T-helper 1 cell treated with Interleukin-12 subunit alpha and Interleukin-12 subunit beta and Interleukin-4 antibody, amounts not matched to agents 30 ng/mL and 1 ng/mL, for 36 hours (primary cell): ENCODE measurements around the gene DENND4C. TPM values are rescaled to one million over a fixed set of nuclear protein-coding genes. Genes with fewer than 3 reads are reported as not detected.
"Not testable (repeated sequence)": the region's sequence is repeated elsewhere in the genome, so short reads cannot be mapped to it uniquely, and the experiment has no call there.

Experiments
- intact Hi-C: fragments of 100-400 bp; cut with micrococcal nuclease; formaldehyde crosslinking; loops from one replicate; pipeline ENCODE4 v1.15.1; 2024
- total RNA-seq: library from RNA; stranded (reverse); gene quantifications from 2 replicates; pipeline ENCODE4 v1.2.3, GENCODE V29; 2022

The DENND4C gene
- total RNA-seq, 1 donor from 2014 or later = 44.8 TPM

DNA sequence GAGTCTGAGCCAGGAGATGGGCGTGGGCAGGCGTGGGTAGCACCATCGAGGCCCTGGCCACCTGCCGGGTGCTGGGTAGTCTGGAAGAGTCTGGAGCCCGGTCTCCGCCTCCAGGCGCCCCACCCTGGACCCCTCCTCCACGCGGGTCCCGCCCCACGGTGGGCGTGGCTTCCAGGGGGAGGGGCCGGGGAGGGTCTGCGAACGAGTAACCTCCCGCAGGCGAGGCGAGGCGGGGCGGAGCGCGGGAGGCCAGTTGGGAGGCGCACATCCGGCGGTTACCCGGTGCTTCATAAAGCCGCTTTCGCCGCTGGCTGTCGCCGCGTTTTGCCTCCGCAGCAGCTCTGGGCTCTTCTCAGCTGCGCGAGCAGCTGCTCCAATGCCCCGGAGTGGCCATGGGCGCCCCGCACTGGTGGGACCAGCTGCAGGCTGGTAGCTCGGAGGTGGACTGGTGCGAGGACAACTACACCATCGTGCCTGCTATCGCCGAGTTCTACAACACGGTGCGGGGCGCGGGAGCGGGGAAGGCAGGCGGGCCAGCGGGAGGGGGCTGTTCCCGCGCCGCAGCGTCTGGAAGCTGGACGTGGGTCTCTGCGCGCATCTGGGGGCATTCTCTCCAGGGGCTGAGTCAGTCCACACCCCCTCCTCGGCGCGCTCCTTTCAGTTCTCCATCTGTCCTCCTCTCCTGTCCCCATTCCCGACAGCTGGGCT, 178.4 kb downstream of the DENND4C start, which contains the start of gene ACER2:
ACER2 (plus strand) TSS at position 317 of the 708 bp plus-strand sequence; CDS start at position 393, 76 bp downstream.
- intact Hi-C loops = loop anchor here (1.0 to 10.0 kb wide), 10 partner anchors 29 to 1216 kb away; partner anchors contain the start of genes DENND4C, HAUS6, MLLT3 and PLIN2

DNA sequence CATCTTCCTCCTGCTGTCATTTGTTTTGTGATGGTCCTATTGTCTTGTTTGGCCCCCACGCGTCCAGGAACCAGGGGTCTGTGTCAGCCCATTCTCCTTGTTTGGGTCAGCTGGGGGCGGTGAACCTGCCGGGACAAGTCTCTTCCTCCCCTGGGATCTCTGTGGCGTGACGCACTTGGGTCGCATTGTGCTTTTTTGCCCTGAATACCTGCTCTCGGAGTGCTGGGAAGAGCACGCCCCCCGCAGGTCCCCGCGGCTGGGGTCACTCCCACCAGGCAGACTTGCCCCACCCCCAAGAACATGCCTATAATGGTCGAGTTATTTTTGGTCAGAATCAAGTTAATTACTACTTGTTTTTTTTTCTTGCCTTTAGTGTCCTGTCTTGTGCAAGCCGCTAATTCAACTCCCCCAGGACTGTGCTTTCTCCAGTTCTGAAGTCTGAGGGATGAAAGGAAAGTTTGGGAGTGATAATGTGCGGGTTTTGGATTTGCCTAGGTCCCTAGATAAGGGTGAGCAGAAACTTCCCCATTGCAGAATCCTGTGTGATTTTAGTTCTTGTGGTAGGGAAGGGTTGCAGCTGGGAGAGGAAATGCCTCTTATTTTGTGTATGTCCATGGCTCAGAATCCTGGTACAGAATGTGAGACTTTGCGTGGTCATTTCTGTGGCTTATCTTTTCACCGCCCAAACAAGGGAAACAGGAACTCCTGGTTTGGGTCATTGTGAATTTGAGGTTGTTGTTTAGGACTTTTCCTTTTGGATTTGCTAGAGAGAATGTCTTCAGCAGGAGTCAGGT, 179.1 kb downstream of the DENND4C start:
- intact Hi-C loops = loop anchor here (1.0 to 10.0 kb wide), 4 partner anchors 32 to 1215 kb away; partner anchors contain the start of gene MLLT3

DNA sequence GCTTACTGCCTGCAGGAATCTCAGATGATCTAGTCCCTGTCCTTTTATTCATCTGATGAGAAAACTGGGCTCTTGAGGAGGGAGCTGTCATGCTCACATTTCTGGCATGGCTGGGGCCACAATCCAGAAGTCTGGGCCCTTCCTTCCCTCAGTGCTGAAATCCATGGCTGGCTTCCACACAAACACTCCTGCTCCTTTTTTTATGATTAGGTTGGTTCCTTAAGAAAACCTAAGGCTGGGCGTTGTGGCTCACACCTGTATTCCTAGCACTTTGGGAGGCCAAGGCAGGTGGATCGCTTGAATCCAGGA, 179.7 kb downstream of the DENND4C start:
- intact Hi-C loops = no loop called here

DNA sequence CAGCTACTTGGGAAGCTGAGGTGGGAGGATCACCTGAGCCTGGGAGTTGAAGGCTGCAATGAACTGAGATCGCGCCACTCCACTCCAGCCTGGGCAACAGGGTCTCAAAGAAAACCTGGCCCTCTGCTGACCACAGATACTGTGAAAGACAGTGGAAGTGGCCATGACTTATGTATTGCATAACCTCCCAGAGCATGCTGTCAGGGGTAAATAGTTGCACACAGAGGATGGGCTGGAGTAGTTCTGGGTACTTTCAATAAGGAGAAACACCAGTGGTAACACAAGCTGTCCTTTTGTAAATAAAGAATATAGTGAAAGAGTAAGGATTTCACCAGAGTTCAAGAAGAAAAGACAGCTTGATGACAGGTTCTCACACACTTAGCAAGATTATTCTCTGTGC, 180.1 kb downstream of the DENND4C start:
- intact Hi-C loops = no loop called here

DNA sequence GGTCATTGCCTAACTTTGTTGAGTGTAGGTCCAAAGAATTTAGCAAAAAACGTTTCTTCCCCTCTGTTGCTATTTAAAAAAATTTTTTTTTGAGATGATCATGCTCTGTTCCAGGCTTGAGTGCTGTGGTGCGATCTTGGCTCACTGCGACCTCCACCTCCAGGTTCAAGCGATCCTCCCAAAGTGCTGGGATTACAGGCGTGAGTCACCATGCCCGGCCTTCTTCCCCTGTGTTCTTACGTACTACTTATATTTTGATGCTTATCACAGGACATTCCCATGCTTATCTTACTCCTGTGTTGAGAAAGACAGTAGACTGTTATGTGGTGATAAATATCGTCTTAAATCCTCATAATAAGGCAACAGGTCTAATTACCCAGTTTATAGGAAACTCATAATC, 180.8 kb downstream of the DENND4C start:
- intact Hi-C loops = no loop called here

DNA sequence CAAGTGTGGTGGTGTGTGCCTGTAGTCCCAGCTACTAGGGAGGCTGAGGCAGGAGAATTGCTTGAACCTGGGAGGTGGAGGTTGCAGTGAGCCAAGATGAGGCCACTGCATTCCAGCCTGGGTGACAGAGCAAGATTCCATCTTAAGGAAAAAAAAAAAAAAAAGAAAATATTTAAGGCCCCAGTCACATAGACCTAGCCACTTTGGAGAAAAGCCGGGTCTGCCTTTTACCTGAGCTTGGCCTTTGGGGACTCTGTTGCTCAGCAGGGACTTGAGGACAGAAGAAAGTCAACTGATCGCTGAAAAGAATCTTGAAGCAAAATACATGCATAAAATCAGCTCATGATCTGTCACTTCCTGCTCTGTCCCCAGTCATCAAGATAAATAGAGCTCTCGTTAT, 183.0 kb downstream of the DENND4C start:
- intact Hi-C loops = not testable (repeated sequence)

DNA sequence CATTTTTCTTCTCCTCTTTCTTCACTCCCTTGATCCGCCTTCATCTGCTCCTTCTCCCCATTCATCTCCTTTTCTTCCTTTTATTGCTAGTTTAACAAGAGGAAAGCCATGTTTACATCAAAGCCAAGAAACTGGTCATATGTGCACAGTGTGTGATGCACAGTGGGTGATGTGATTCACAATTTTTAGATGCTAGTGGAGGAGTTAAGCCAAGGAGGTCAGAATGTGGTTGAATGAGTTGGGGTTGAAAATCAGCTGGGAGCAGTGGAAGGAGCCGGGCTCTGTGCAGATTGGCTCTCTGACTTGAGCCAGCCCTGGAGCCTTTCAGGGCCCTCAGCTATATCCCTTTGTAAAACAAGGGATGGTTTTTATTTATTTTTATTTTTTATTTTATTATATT, 185.7 kb downstream of the DENND4C start:
- intact Hi-C loops = no loop called here

DNA sequence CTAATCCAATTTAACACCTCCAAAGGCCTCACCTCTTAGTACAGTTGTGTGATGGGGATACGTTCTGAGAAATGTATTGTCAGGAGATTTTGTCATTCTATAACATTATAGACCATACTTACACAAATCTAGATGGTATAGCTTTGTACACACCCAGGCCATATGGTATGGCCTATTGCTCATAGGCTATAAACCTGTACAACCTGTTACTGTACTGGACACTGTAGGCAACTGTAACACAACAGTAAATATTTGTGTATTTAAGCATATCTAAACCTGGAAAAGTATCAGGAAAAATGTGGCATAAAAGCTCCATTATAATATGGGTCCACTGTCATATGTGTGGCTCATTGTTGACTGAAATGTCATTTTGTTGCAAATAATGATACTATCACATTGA, 190.4 kb downstream of the DENND4C start:
- intact Hi-C loops = no loop called here

Other genes with a start within 250 kb of the DENND4C start
- 0.29 TPM in 1 of 2 replicates, not detected in the other for gene SAXO1, start 197.5 kb upstream of the DENND4C start, total RNA-seq
- gene RRAGA, start 181.3 kb upstream of the DENND4C start, total RNA-seq = 48.1 and 50.9 TPM in 2 replicates
- gene HAUS6, start 127.8 kb upstream of the DENND4C start, total RNA-seq = 24.9 and 25.3 TPM in 2 replicates
- gene PLIN2, start 103.2 kb upstream of the DENND4C start, total RNA-seq = 58.9 and 62.8 TPM in 2 replicates
- gene RPS6, start 149.5 kb downstream of the DENND4C start, total RNA-seq = 1,540 and 1,601 TPM in 2 replicates
- 2.4 and 2.8 TPM in 2 replicates for gene ACER2, start 178.3 kb downstream of the DENND4C start, total RNA-seq